ENCODE measurements around the gene MRNIP. TPM values are rescaled to one million over a fixed set of nuclear protein-coding genes. Genes with fewer than 3 reads are reported as not detected.
"Not testable (repeated sequence)": the region's sequence is repeated elsewhere in the genome, so short reads cannot be mapped to it uniquely, and the experiment has no call there.

MRNIP gene
- total and polyA plus RNA-seq, 7 experiments from 2014 or later = 19.4 to 133 (median 40.2) TPM

DNA sequence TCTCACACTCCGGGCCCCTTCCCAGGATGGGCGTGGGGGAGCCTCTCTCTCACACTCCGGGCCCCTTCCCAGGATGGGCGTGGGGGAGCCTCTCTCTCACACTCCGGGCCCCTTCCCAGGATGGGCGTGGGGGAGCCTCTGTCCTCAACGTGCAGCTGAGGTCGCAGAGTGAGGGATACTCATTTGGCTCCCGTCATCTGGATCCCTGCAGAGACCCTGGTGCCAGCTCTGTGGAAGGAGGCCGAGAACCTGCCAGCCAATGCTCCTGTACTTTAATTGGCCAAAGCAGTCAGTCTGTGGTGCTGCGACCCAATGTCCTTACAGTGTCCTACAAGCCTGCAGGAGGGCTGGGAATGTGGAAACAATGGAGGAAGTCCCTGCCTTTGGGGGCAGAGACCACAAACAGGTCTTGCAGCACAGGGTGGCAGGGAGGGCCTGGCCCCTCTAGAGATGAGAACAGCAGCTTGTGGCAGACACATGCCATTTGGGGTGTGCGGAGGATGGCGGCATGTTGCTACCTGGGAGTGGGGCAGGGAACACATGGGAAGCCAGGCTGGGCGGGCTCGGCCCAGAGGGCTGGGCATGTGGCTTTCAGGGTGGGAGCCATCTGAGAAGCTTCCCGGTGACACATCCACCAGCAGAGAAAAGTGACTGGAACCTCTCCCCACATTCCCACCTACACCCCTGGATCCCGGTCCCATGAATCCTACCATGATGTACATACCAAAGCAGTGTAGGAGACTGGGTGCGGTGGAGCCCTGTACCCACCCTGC is 13.6 kb upstream of the MRNIP start:
- Histone ChIP-seq H3K27me3 (ENCODE audit: control insufficient read depth in 2 of 2, insufficient read depth in 2 of 2, low read length in 2 of 2) (no peaks in the 10 kb centered on the region), H3K4me1 (ENCODE audit: control insufficient read depth in 2 of 2, insufficient read depth in 2 of 2, low read length in 2 of 2) (no peaks in the 10 kb centered on the region), H3K36me3 (ENCODE audit: control insufficient read depth in 2 of 3, insufficient read depth in 3 of 3, low read length in 3 of 3) (peaks cover 0 to 74% (median 15%) of the 10 kb centered on the region in 3 experiments), H3K27ac (ENCODE audit: low read depth, low read length) (no peak overlapping the region), H3K9me3 (ENCODE audit: control insufficient read depth in 2 of 3, low read length in 3 of 3) (no peaks in the 10 kb centered on the region), H3K4me3 (ENCODE audit: low read length) (no peak overlapping the region)
- ChIA-PET POLR2A (interaction anchor here (0.5 kb wide), 1 partner anchor 113 kb away, joined by 3 read pairs; no protein-coding TSS in a partner anchor), CTCF (no interaction called here)
- H3K27ac Mint-ChIP-seq = no peak overlapping the region
- peaks cover 0 to 1% (median 0%) of the 10 kb centered on the region in 11 donors for H3K9me3 Mint-ChIP-seq
- H3K4me3 Mint-ChIP-seq = no peak overlapping the region
- H3K36me3 Mint-ChIP-seq = peaks cover 0 to 20% (median 8%) of the 10 kb centered on the region in 5 donors
- ATAC-seq (no peak), DNase-seq (no peak)
- H3K27me3 Mint-ChIP-seq = no peaks in the 10 kb centered on the region
- H3K4me1 Mint-ChIP-seq = peaks cover 0 to 2% (median 0%) of the 10 kb centered on the region in 7 donors
- intact Hi-C loops (cut with micrococcal nuclease) = no loop called here

DNA sequence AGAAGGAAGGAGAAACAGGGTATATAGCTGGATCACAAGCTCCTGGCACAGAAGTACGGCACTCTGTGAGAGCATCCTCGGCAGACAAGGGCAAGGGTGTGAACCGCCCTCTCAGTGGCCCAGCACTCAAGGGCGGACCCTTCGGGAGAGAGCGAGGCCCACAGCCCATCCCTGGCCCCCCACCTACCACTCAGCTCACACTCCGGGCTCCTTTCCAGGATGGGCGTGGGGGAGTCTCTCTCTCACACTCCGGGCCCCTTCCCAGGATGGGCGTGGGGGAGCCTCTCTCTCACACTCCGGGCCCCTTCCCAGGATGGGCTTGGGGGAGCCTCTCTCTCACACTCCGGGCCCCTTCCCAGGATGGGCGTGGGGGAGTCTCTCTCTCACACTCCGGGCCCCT is 12.9 kb upstream of the MRNIP start:
- H3K27ac Mint-ChIP-seq; H3K4me1 Mint-ChIP-seq; H3K9me3 Mint-ChIP-seq; intact Hi-C loops (cut with micrococcal nuclease); H3K27me3 ChIP-seq (ENCODE audit: control insufficient read depth in 2 of 2, insufficient read depth in 2 of 2, low read length in 2 of 2); H3K4me3 Mint-ChIP-seq; H3K27ac ChIP-seq (ENCODE audit: low read depth, low read length); H3K27me3 Mint-ChIP-seq; H3K4me3 ChIP-seq (ENCODE audit: low read length); DNase-seq; ATAC-seq; H3K4me1 ChIP-seq (ENCODE audit: control insufficient read depth in 2 of 2, insufficient read depth in 2 of 2, low read length in 2 of 2); H3K9me3 ChIP-seq (ENCODE audit: control insufficient read depth in 2 of 3, low read length in 3 of 3): not testable (repeated sequence)
- POLR2A ChIA-PET = interaction anchor here (0.9 to 1.1 kb wide), 2 partner anchors 11 to 106 kb away, joined by 3 read pairs; no protein-coding TSS in a partner anchor
- H3K36me3 ChIP-seq (ENCODE audit: control insufficient read depth in 2 of 3, insufficient read depth in 3 of 3, low read length in 3 of 3) = peaks cover 0 to 79% (median 15%) of the 10 kb centered on the region in 3 experiments
- CTCF ChIA-PET = interaction anchor here (1.0 kb wide), 1 partner anchor 37 kb away, joined by 3 read pairs; no protein-coding TSS in a partner anchor
- H3K36me3 Mint-ChIP-seq = peaks cover 0 to 23% (median 8%) of the 10 kb centered on the region in 5 donors

DNA sequence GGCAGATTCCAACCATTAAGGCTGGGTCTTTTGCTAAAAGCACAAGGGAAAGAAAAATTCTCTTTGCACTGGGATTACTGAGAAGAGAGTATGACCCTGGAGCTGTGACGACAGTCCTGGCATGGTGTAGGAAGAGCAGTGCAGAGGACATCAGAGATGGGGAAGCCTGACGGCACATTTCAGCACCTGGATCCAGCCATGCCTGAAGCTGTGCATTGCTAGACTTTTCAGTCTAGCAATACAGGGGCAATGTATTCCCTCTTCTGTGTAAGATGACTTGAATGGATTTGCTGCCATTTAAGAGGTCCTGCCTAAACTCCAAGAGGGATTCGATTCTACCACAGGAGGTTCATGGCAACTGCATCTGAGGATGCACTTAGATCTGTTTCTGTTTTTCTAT is 12.3 kb upstream of the MRNIP start:
- Histone ChIP-seq H3K4me1 (ENCODE audit: control insufficient read depth in 2 of 2, insufficient read depth in 2 of 2, low read length in 2 of 2) (no peaks in the 10 kb centered on the region), H3K27me3 (ENCODE audit: control insufficient read depth in 2 of 2, insufficient read depth in 2 of 2, low read length in 2 of 2) (no peaks in the 10 kb centered on the region), H3K9me3 (ENCODE audit: control insufficient read depth in 2 of 3, low read length in 3 of 3) (no peaks in the 10 kb centered on the region), H3K4me3 (ENCODE audit: low read length) (no peak overlapping the region), H3K36me3 (ENCODE audit: control insufficient read depth in 2 of 3, insufficient read depth in 3 of 3, low read length in 3 of 3) (peaks cover 0 to 77% (median 11%) of the 10 kb centered on the region in 3 experiments), H3K27ac (ENCODE audit: low read depth, low read length) (no peak overlapping the region)
- H3K27me3 Mint-ChIP-seq = no peaks in the 10 kb centered on the region
- H3K27ac Mint-ChIP-seq = peak overlapping the region in 1 of 9 donors; percentile 70
- DNase-seq = no peak
- H3K4me1 Mint-ChIP-seq = peaks cover 0 to 2% (median 0%) of the 10 kb centered on the region in 7 donors
- intact Hi-C loops (cut with micrococcal nuclease) = no loop called here
- POLR2A ChIA-PET = interaction anchor here (0.9 to 1.1 kb wide), 2 partner anchors 11 to 105 kb away, joined by 3 read pairs; no protein-coding TSS in a partner anchor
- CTCF ChIA-PET = interaction anchor here (1.0 kb wide), 1 partner anchor 38 kb away, joined by 3 read pairs; no protein-coding TSS in a partner anchor
- H3K36me3 Mint-ChIP-seq = peaks cover 0 to 19% (median 8%) of the 10 kb centered on the region in 5 donors
- H3K4me3 Mint-ChIP-seq = no peak overlapping the region
- ATAC-seq = no peak
- H3K9me3 Mint-ChIP-seq = peaks cover 0 to 1% (median 0%) of the 10 kb centered on the region in 11 donors

DNA sequence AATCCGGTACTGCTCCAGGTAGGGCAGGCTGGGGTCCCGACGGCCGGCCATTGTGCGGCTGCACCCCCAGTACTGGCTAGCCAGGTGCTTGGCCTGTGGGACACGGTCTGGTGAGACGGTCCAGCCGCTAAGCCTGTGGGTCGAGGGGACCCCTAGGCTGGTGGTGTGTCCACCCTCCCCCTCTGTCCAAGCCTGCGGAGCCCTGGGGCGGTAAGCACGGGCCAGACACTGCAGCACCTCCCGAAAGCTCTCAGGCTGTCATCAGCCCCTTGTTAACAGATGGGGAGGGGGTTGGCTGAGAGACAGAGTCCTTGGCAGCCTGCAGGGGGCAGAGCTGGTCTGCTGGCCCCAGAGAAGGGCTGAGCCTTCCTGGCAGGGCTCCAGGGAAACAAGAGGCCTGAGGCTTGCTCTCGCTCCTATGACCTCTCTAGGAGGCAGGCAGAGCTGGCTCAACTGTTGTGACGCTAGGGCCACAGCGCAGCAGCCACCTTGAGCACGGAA is 11.8 kb upstream of the MRNIP start:
- peaks cover 0 to 2% (median 0%) of the 10 kb centered on the region in 7 donors for H3K4me1 Mint-ChIP-seq
- Histone ChIP-seq H3K36me3 (ENCODE audit: control insufficient read depth in 2 of 3, insufficient read depth in 3 of 3, low read length in 3 of 3) (peaks cover 0 to 73% (median 11%) of the 10 kb centered on the region in 3 experiments), H3K9me3 (ENCODE audit: control insufficient read depth in 2 of 3, low read length in 3 of 3) (no peaks in the 10 kb centered on the region), H3K27me3 (ENCODE audit: control insufficient read depth in 2 of 2, insufficient read depth in 2 of 2, low read length in 2 of 2) (no peaks in the 10 kb centered on the region), H3K4me1 (ENCODE audit: control insufficient read depth in 2 of 2, insufficient read depth in 2 of 2, low read length in 2 of 2) (no peaks in the 10 kb centered on the region), H3K27ac (ENCODE audit: low read depth, low read length) (no peak overlapping the region), H3K4me3 (ENCODE audit: low read length) (no peak overlapping the region)
- ChIA-PET CTCF (interaction anchor here (1.0 kb wide), 1 partner anchor 38 kb away, joined by 3 read pairs; no protein-coding TSS in a partner anchor), POLR2A (interaction anchor here (0.6 to 1.1 kb wide), 3 partner anchors 12 to 105 kb away, joined by 3 to 5 read pairs (median 3); no protein-coding TSS in a partner anchor)
- H3K27ac Mint-ChIP-seq = no peak overlapping the region
- no peak overlapping the region for H3K4me3 Mint-ChIP-seq
- peaks cover 0 to 19% (median 8%) of the 10 kb centered on the region in 5 donors for H3K36me3 Mint-ChIP-seq
- peak; percentile 29 for ATAC-seq
- intact Hi-C loops (cut with micrococcal nuclease) = no loop called here
- H3K27me3 Mint-ChIP-seq = no peaks in the 10 kb centered on the region
- H3K9me3 Mint-ChIP-seq = peaks cover 0 to 1% (median 0%) of the 10 kb centered on the region in 11 donors
- DNase-seq = no peak

DNA sequence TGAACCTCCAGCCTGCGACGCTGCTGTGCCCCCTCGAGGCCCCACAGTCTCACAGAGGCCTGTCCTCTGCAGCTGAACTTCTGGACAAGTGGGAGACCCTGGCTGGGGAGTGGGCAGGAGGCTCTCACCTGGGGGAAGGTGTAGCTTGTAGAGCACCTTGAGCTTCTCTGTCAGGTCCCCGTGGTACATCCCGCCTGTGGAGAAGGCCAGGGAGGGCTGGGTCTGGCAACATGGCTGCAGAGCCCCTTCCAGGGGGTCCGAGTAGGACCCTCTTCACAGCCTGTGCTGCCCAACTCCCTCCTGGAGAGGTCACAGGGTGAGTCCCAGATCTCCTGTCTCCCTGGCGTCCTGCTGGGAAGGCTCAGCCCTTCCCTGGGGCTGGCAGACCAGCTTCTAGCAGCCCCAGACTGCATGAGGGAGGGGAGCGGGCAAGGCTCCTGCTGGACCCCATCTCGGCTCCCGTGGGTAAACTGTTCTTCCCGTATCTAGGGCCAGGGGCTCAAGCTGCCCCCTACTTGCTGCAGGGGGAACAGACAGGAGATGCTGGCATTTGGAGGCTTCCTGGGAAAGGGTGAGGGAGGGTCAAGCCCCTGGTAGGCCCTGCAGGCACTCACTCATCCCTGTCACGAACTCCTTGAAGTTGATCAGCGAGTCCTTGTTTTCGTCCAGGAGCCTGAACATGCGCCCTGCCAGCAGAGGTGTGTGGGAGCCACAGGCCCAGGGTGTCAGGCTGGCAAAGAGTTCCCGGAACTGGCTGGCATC is 11.2 kb upstream of the MRNIP start:
- peaks cover 0 to 1% (median 0%) of the 10 kb centered on the region in 11 donors for H3K9me3 Mint-ChIP-seq
- Histone ChIP-seq H3K4me1 (ENCODE audit: control insufficient read depth in 2 of 2, insufficient read depth in 2 of 2, low read length in 2 of 2) (no peaks in the 10 kb centered on the region), H3K27me3 (ENCODE audit: control insufficient read depth in 2 of 2, insufficient read depth in 2 of 2, low read length in 2 of 2) (no peaks in the 10 kb centered on the region), H3K27ac (ENCODE audit: low read depth, low read length) (no peak overlapping the region), H3K36me3 (ENCODE audit: control insufficient read depth in 2 of 3, insufficient read depth in 3 of 3, low read length in 3 of 3) (peaks cover 0 to 73% (median 11%) of the 10 kb centered on the region in 3 experiments), H3K4me3 (ENCODE audit: low read length) (no peak overlapping the region), H3K9me3 (ENCODE audit: control insufficient read depth in 2 of 3, low read length in 3 of 3) (no peaks in the 10 kb centered on the region)
- no peak overlapping the region for H3K27ac Mint-ChIP-seq
- intact Hi-C loops (cut with micrococcal nuclease) = no loop called here
- H3K4me3 Mint-ChIP-seq = no peak overlapping the region
- CTCF ChIA-PET = no interaction called here
- peaks cover 0 to 3% (median 0%) of the 10 kb centered on the region in 7 donors for H3K4me1 Mint-ChIP-seq
- no peaks in the 10 kb centered on the region for H3K27me3 Mint-ChIP-seq
- no peak for ATAC-seq
- DNase-seq = no peak
- POLR2A ChIA-PET = interaction anchor here (0.6 kb wide), 1 partner anchor 59 kb away, joined by 5 read pairs; no protein-coding TSS in a partner anchor
- peaks cover 3 to 19% (median 8%) of the 10 kb centered on the region in 5 donors for H3K36me3 Mint-ChIP-seq

DNA sequence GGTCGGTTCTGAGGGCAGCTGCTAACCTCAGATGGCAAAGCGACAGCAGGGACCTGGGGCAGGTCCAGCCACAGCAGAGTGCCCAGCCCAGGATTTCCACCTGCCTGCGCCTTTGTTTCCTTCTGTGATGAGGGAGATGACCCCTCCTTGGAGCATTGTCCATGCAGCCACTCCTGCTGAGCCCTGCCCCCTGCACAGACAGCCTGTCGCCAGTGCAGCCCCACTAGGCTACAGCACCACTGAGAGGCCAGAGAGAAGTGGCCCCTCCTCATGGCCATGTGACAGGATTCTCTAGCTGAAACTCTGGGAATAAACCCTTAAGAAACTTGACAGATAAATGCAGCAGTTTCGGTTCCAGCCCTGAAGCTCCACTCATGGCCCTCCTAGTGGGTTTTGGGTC is 10.5 kb upstream of the MRNIP start:
- H3K4me1 ChIP-seq (ENCODE audit: control insufficient read depth in 2 of 2, insufficient read depth in 2 of 2, low read length in 2 of 2) = no peaks in the 10 kb centered on the region
- no peak overlapping the region for H3K27ac Mint-ChIP-seq
- peaks cover 0 to 1% (median 0%) of the 10 kb centered on the region in 11 donors for H3K9me3 Mint-ChIP-seq
- no peak for ATAC-seq
- ChIA-PET CTCF (no interaction called here), POLR2A (no interaction called here)
- intact Hi-C loops (cut with micrococcal nuclease) = no loop called here
- H3K27me3 ChIP-seq (ENCODE audit: control insufficient read depth in 2 of 2, insufficient read depth in 2 of 2, low read length in 2 of 2) = no peaks in the 10 kb centered on the region
- H3K36me3 Mint-ChIP-seq = peaks cover 4 to 19% (median 8%) of the 10 kb centered on the region in 5 donors
- no peak overlapping the region for H3K4me3 ChIP-seq (ENCODE audit: low read length)
- no peak for DNase-seq
- H3K27ac ChIP-seq (ENCODE audit: low read depth, low read length) = no peak overlapping the region
- H3K4me3 Mint-ChIP-seq = no peak overlapping the region
- H3K4me1 Mint-ChIP-seq = peaks cover 0 to 3% (median 0%) of the 10 kb centered on the region in 7 donors
- H3K36me3 ChIP-seq (ENCODE audit: control insufficient read depth in 2 of 3, insufficient read depth in 3 of 3, low read length in 3 of 3) = peaks cover 0 to 71% (median 11%) of the 10 kb centered on the region in 3 experiments
- no peaks in the 10 kb centered on the region for H3K9me3 ChIP-seq (ENCODE audit: control insufficient read depth in 2 of 3, low read length in 3 of 3)
- H3K27me3 Mint-ChIP-seq = no peaks in the 10 kb centered on the region

Data from naive thymus-derived CD4-positive, alpha-beta T cell (primary cell).